Activated CD4-positive, alpha-beta T cell treated with anti-CD3 and anti-CD28 coated beads, Interleukin-2, amount 10 ng/mL, durations not matched to agents 7 days and 5 days (primary cell): ENCODE measurements around the gene CYTH1. TPM values are rescaled to one million over a fixed set of nuclear protein-coding genes. Genes with fewer than 3 reads are reported as not detected.

ENCODE experiments used
- CTCF ChIA-PET: fragments of 350-600 bp; sonication (Branson Sonifier 250); formaldehyde crosslinking; loops from one replicate; lab custom pipeline; 2021; ENCODE audit warnings: antibody characterized with exemption; lab: Charles Lee
- POLR2A ChIA-PET: fragments of 350-600 bp; sonication (Branson Sonifier 250); formaldehyde crosslinking; loops from one replicate; lab custom pipeline; 2021; ENCODE audit warnings: antibody characterized with exemption; lab: Charles Lee
- DNase-seq: peaks from one replicate; pipeline ENCODE4 v3.0.0-alpha.2; 2020
- H3K27ac Mint-ChIP-seq: one replicate; pipeline ENCODE4 v1.8.0; 2021; ENCODE audit warnings: mild to moderate bottlenecking, moderate library complexity, mixed read lengths
- H3K27me3 Mint-ChIP-seq: one replicate; pipeline ENCODE4 v1.8.0; 2021; ENCODE audit warnings: mixed read lengths
- H3K36me3 Mint-ChIP-seq: one replicate; pipeline ENCODE4 v1.8.0; 2021; ENCODE audit warnings: low read depth, mixed read lengths
- H3K4me1 Mint-ChIP-seq: one replicate; pipeline ENCODE4 v1.8.0; 2021; ENCODE audit warnings: mixed read lengths
- H3K4me3 Mint-ChIP-seq: one replicate; pipeline ENCODE4 v1.8.0; 2021; ENCODE audit warnings: mild to moderate bottlenecking, moderate library complexity, mixed read lengths
- H3K9me3 Mint-ChIP-seq: one replicate; pipeline ENCODE4 v1.8.0; 2021; ENCODE audit warnings: mixed read lengths
- total RNA-seq, 2 experiments: library from RNA; stranded (reverse); gene quantifications; one replicate each; pipeline ENCODE4 v1.2.3, GENCODE V29; 2021

The CYTH1 gene
- total RNA-seq, 2 experiments from 2014 or later = 244 to 251 TPM

DNA sequence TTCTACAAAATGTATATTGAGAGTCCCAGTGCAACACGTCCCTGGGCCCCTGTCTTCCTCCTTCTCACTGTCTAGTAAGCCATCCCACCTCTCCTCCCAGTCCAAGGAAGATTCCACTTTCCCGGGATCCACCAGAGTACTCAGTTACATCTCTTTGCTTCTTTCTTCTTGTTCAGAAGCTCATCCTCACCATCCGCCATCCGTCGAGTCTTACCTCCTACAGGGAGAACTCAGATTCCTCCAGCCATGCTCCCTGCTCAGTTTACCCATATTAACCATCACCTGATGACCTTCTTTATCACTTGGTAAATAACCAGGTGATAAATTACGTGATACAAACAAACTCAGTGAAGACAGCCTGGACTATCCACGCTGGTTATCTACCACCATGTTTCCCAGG lies 57.1 kb downstream of the CYTH1 start:
- no peak for DNase-seq
- ChIA-PET CTCF (interaction anchor here (0.7 to 2.6 kb wide), 4 partner anchors 9 to 210 kb away, joined by 4 to 14 read pairs (median 7); no protein-coding TSS in a partner anchor), POLR2A (no interaction called here)

DNA sequence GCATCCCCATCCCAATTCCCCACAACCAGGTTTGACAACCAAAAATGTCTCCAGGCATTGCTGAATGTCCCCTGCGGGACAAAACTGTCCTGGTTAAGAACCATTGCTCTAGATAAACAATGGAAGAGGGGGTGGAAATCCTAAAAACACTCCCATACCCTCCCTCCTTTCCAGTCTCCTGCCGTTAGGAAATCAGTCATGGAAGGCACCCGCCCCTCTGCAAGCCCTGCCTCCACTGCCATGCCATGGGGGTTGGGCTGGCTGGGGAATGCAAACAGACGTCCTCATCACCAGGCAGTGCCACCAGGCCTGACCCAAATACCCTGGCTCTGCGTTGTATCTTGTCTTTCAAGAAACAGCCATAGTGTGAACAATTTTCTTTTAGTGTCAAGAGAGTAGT lies 57.5 kb downstream of the CYTH1 start:
- Mint-ChIP-seq H3K9me3 (no peaks in the 10 kb centered on the region), H3K36me3 (peaks cover 33% of the 10 kb centered on the region), H3K27ac (peak overlapping the region; percentile 85), H3K4me3 (peak overlapping the region; percentile 54), H3K27me3 (no peaks in the 10 kb centered on the region), H3K4me1 (peaks cover 92% of the 10 kb centered on the region)
- no peak for DNase-seq
- ChIA-PET POLR2A (no interaction called here), CTCF (interaction anchor here (0.7 to 2.6 kb wide), 4 partner anchors 8 to 210 kb away, joined by 4 to 14 read pairs (median 7); no protein-coding TSS in a partner anchor)

More for the DNA sequence above, 57.1 kb downstream of the CYTH1 start:
- H3K27ac Mint-ChIP-seq = peak overlapping the region; percentile 85
- peaks cover 33% of the 10 kb centered on the region for H3K36me3 Mint-ChIP-seq
- H3K4me1 Mint-ChIP-seq = peaks cover 92% of the 10 kb centered on the region
- H3K4me3 Mint-ChIP-seq = peak overlapping the region; percentile 54
- no peaks in the 10 kb centered on the region for H3K27me3 Mint-ChIP-seq
- no peaks in the 10 kb centered on the region for H3K9me3 Mint-ChIP-seq

DNA sequence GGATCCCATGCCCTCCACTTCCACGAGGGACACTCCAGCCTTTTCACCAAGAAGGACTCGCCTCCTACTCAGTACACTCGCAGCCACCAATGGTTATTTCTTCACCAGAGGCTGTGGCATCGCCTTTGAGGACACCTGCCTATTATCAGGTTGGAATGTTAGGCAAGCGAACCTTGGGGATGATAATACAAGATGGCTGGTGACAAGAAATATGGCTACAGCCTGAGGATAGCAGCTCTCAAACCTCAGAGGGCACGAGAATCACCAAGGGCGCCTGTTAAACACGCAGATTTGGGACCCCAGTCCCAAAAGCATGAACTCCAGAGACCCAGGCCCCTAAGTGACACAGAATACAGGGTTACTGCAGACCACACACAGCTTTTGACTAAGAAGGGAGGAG lies 58.1 kb downstream of the CYTH1 start:
- Mint-ChIP-seq H3K4me3 (no peak overlapping the region), H3K27ac (peak overlapping the region; percentile 3), H3K4me1 (peaks cover 92% of the 10 kb centered on the region), H3K9me3 (no peaks in the 10 kb centered on the region), H3K27me3 (no peaks in the 10 kb centered on the region), H3K36me3 (peaks cover 36% of the 10 kb centered on the region)
- ChIA-PET CTCF (no interaction called here), POLR2A (no interaction called here)
- DNase-seq = no peak

DNA sequence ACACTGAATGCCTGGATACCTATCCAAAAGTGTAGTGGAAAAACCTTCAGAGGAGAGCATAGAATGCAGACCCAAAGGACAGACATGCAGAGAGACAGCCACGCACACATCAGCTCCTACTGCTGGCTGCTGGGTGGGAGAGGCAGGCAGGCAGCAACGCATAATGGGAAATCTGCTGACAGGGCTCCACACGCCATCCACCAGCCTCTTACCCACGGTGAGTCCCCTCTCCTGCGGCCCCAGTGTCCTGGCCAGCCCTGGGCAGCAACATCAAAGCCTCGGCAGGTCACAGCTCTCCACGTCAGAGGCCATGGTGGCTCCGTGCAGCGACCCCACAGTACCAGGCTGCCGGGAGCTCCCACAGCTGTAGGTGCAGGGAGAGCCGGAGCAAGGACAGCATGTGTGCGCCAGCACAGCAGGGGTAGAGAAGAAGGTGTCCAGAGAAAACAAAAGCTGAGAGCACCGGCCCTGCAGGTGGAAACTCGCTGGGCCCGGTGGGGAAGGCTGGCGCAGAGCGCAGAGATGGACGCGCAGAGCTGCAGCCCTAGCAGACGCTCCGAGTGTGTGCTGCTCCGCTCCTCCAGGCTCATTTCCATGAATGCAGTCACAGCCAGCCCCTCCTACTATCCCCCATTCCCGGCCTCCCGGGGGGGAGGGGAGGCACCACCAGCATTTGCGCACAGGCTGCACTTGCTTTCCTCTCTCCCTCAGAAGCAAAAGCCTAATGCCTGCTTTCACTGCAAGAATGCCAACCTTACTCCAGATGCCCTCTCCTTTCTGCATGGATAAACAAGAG lies 58.9 kb downstream of the CYTH1 start:
- Mint-ChIP-seq H3K9me3 (no peaks in the 10 kb centered on the region), H3K27ac (peak overlapping the region; percentile 73), H3K4me1 (peaks cover 93% of the 10 kb centered on the region), H3K4me3 (no peak overlapping the region), H3K36me3 (peaks cover 41% of the 10 kb centered on the region), H3K27me3 (no peaks in the 10 kb centered on the region)
- DNase-seq = no peak
- ChIA-PET POLR2A (interaction anchor here (0.6 kb wide), 1 partner anchor 25 kb away, joined by 3 read pairs; no protein-coding TSS in a partner anchor), CTCF (interaction anchor here (1.4 to 2.8 kb wide), 2 partner anchors 14 to 67 kb away, joined by 3 to 19 read pairs; no protein-coding TSS in a partner anchor)

DNA sequence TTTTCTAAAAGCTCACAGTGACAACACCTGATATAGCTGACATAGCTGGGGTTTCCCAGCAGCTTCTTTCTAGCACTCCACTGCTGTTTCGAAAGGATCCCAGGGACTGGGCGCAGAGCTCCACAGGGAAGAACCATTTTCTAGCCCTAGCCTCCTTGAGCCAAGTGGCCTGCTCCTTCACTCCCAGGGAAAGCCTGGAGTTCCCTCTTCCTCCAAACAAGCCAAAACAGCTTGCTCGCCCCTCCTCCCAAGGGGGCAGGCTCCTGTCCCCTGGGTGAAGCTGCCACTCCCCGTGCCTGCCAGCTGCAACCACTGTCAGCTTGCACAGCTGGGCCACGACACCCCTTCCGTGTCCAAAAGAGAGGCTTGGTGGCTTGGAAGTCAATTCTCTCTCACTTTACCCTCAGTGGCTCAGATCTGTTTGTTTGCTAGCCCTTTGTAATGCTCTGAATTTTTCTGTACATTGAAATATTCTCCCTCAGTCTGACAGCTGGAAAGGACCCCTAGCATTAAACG lies 59.8 kb downstream of the CYTH1 start:
- Mint-ChIP-seq H3K36me3 (peaks cover 39% of the 10 kb centered on the region), H3K4me3 (no peak overlapping the region), H3K27ac (peak overlapping the region; percentile 73), H3K4me1 (peaks cover 94% of the 10 kb centered on the region), H3K9me3 (no peaks in the 10 kb centered on the region), H3K27me3 (no peaks in the 10 kb centered on the region)
- CTCF ChIA-PET = interaction anchor here (0.7 to 2.8 kb wide), 7 partner anchors 8 to 78 kb away, joined by 3 to 19 read pairs (median 3); no protein-coding TSS in a partner anchor
- no peak for DNase-seq
- POLR2A ChIA-PET = interaction anchor here (0.6 kb wide), 1 partner anchor 26 kb away, joined by 3 read pairs; no protein-coding TSS in a partner anchor

DNA sequence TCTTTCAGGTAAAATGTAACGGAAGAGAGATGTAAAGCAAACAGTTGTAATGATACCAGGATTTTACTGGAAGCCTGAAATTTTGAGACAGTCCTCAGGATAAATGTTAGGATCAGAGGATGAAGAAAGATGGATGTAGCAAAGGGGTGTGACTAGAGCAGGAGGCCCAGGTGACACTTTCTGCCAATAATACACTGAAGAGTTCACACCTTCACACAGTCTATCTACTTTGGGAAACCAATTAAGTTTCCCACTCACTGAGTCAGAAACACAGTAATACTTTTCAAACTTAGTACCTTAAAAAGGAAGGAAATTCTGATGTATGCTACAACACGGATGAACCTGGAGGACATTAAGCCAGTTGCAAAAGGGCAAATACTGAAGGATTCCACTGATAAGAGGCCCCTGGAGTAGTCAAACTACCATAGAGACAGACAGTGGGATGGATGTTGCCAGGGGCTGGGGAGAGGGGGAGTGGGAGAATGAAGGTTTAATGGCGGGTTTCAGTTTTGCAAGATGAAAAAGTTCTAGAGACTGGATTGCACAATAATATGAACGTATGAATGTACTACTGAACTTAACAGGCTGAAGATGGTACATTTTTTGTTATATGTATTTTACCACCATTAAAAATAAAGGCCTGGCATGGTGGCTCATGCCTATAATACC lies 62.3 kb downstream of the CYTH1 start:
- no peak overlapping the region for H3K4me3 Mint-ChIP-seq
- H3K9me3 Mint-ChIP-seq = no peaks in the 10 kb centered on the region

DNA sequence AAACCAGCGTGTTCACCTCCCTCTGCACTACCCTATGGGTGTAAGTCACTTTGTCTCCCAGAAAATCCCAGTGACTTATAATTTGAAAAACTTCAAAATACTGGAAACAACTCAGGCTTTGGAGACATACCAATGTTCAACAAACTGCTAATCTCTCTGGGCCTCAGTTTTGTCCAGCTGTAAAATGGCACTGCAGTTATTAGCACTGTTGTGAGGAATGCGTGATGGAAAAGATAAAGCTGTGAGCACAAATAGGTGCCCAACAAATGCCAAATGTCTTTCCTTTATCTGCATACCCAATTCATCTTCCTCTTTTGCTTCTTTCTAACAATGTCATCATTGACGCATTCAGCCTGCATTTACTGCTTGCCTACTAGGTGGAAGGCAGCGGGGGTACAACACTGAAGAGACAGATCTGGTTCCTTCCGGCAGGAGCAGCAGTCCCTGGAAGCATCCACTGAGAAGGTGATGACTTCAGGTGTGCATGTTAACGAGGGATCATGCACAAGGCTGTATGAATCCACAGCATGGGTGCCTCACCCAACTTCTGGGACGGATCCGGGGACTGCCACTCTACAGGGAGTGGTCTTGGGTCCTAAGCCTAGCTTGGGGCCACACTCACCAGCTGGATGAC lies 63.4 kb downstream of the CYTH1 start:
- DNase-seq = no peak
- no peaks in the 10 kb centered on the region for H3K9me3 Mint-ChIP-seq
- peaks cover 29% of the 10 kb centered on the region for H3K36me3 Mint-ChIP-seq
- ChIA-PET POLR2A (no interaction called here), CTCF (interaction anchor here (0.5 to 2.0 kb wide), 4 partner anchors 9 to 408 kb away, joined by 3 to 7 read pairs (median 4); no protein-coding TSS in a partner anchor)
- no peaks in the 10 kb centered on the region for H3K27me3 Mint-ChIP-seq
- no peak overlapping the region for H3K27ac Mint-ChIP-seq
- peaks cover 90% of the 10 kb centered on the region for H3K4me1 Mint-ChIP-seq
- no peak overlapping the region for H3K4me3 Mint-ChIP-seq

More for the DNA sequence above, 62.3 kb downstream of the CYTH1 start:
- ChIA-PET POLR2A (interaction anchor here (0.7 kb wide), 1 partner anchor 96 kb away, joined by 6 read pairs; no protein-coding TSS in a partner anchor), CTCF (interaction anchor here (0.5 to 2.8 kb wide), 3 partner anchors 10 to 409 kb away, joined by 3 to 19 read pairs (median 7); no protein-coding TSS in a partner anchor)
- no peaks in the 10 kb centered on the region for H3K27me3 Mint-ChIP-seq
- peaks cover 29% of the 10 kb centered on the region for H3K36me3 Mint-ChIP-seq
- H3K4me1 Mint-ChIP-seq = peaks cover 94% of the 10 kb centered on the region
- peak overlapping the region; percentile 71 for H3K27ac Mint-ChIP-seq
- no peak for DNase-seq

DNA sequence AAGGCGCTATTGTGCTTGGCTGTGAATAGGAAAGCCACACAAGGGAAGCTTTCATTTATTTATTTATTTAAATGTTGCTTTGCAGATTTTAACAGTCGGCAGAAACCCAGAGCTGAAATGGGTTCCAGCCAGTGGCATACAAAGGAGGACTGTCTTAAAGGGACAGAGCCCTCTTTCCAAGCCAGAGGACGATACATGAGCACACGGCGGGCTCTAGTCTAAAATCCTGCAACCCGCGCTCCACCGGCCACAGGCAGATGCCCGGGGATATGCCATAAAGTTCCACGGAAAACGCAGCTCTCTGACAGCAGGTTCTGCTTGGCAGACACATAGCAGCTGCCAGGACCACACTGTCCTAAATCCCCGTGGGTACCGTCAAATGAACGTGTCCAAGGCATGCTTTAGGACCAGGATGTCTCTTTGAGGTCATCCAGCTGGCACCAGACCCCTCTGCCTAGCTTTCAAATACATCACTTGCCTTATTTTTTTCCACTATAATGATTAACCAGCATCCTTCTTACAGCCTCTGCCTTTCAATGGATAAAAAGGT lies 64.6 kb downstream of the CYTH1 start:
- Mint-ChIP-seq H3K27me3 (no peaks in the 10 kb centered on the region), H3K4me3 (no peak overlapping the region), H3K9me3 (no peaks in the 10 kb centered on the region), H3K36me3 (peaks cover 27% of the 10 kb centered on the region), H3K27ac (peak overlapping the region; percentile 23), H3K4me1 (peaks cover 89% of the 10 kb centered on the region)
- ChIA-PET POLR2A (no interaction called here), CTCF (interaction anchor here (0.5 to 3.5 kb wide), 9 partner anchors 8 to 290 kb away, joined by 3 to 14 read pairs (median 4); no protein-coding TSS in a partner anchor)
- no peak for DNase-seq

DNA sequence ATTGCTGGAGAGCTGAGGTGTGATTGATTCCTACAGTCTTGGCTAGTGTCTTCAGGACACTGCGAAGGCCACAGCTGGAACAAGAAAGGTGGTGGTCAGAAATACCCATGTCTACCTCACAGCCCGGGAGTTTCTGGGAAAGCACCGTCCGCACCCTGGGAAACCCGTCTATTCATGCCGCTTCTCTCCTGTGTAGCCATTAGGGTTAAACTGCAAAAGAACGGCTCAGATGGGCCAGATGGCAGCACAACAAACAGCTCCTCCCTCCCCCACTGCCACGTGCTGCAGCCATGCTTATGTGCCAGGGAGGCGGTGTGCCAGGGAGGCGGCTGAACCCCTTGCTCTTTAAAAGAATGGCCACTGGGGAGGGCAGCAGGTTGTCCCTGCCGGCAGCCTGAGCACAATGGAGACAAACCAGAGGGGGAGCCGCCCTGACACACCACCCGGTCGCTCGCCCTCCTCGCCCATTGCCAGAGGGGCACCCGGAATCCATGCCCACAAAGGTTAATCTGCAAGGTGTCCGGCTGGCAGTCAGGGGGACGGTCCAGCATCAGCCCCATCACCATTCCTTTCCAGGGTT lies 65.2 kb downstream of the CYTH1 start:
- POLR2A ChIA-PET = no interaction called here

DNA sequence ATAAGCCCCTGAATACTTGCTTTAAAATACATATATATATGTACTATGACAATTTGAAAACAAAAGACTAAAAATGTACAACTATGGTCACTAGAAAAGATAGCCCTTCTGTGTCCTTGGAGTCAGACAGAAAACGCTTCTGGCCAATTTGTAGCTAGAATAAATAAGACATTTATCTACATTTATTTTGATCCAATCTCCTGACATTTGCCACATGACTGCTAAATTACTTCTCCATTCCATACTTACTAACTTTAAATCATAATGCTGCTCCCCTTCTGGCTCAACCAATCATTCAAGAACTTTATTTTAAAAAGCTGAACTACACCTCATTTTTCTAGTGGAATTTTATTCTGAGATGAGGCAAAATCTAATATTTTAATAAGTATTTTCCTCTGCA lies 65.8 kb downstream of the CYTH1 start:
- no peak for DNase-seq
- H3K27ac Mint-ChIP-seq = no peak overlapping the region
- peaks cover 27% of the 10 kb centered on the region for H3K36me3 Mint-ChIP-seq
- ChIA-PET POLR2A (no interaction called here), CTCF (interaction anchor here (1.1 to 3.5 kb wide), 3 partner anchors 8 to 31 kb away, joined by 3 to 14 read pairs (median 4); no protein-coding TSS in a partner anchor)
- no peaks in the 10 kb centered on the region for H3K9me3 Mint-ChIP-seq
- H3K4me1 Mint-ChIP-seq = peaks cover 89% of the 10 kb centered on the region
- no peaks in the 10 kb centered on the region for H3K27me3 Mint-ChIP-seq
- H3K4me3 Mint-ChIP-seq = no peak overlapping the region

More for the DNA sequence above, 65.2 kb downstream of the CYTH1 start:
- no peak for DNase-seq
- Mint-ChIP-seq H3K27ac (peak overlapping the region; percentile 65), H3K36me3 (peaks cover 27% of the 10 kb centered on the region), H3K4me3 (peak overlapping the region; percentile 33), H3K9me3 (no peaks in the 10 kb centered on the region), H3K27me3 (no peaks in the 10 kb centered on the region), H3K4me1 (peaks cover 88% of the 10 kb centered on the region)
- CTCF ChIA-PET = interaction anchor here (0.9 to 3.5 kb wide), 5 partner anchors 8 to 269 kb away, joined by 3 to 14 read pairs (median 3); no protein-coding TSS in a partner anchor

DNA sequence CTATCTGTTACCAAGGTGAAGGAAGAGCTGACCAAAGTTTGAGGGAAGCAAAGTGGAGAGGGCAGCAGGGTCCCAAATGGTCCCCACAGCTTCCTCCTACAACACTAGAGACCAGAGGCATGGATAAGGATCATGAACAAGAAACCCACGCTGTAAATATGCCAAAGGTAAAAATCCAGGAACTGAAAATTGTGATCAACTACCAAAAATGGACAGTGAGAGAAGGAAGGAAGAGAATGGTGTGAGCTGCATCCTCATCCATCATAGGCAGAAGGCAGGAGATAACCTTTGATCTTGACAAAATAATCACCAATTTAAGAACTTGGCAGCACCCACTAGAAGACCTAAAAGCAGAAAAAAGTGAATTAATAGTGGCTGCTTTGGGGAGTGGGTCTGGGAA lies 66.2 kb downstream of the CYTH1 start:
- POLR2A ChIA-PET = no interaction called here
- Mint-ChIP-seq H3K9me3 (no peaks in the 10 kb centered on the region), H3K36me3 (peaks cover 27% of the 10 kb centered on the region), H3K4me1 (peaks cover 86% of the 10 kb centered on the region), H3K27me3 (no peaks in the 10 kb centered on the region), H3K4me3 (peak overlapping the region; percentile 18), H3K27ac (peak overlapping the region; percentile 80)
- DNase-seq = no peak
- CTCF ChIA-PET = interaction anchor here (0.5 to 3.5 kb wide), 3 partner anchors 10 to 1386 kb away, joined by 3 to 14 read pairs (median 3); partner anchors contain the start of gene GAA
